GM21786 (cell line): ENCODE results near the gene HEPN1.
"Not testable (repeated sequence)": the region's sequence is repeated elsewhere in the genome, so short reads cannot be mapped to it uniquely, and the experiment has no call there.

Source experiments
- ATAC-seq: cut with Tn5 transposase; IDR thresholded peaks from one replicate; pipeline ENCODE4 v1.9.1; 2021; ENCODE audit not compliant: unreplicated experiment

HEPN1 gene

GRCh38 chr11:124938970-124939369 lies 19.9 kb downstream of the HEPN1 start:
- no peak for ATAC-seq

- no peak for ATAC-seq
These were observed 22.7 kb downstream of the HEPN1 start for GRCh38 chr11:124941703-124942102.

- no peak for ATAC-seq
These were observed 23.6 kb downstream of the HEPN1 start for GRCh38 chr11:124942466-124943253.

GRCh38 chr11:124943254-124943616 lies 24.2 kb downstream of the HEPN1 start:
- ATAC-seq = no peak

GRCh38 chr11:124943741-124944140 lies 24.7 kb downstream of the HEPN1 start:
- ATAC-seq = no peak

GRCh38 chr11:124944565-124944964 lies 25.5 kb downstream of the HEPN1 start:
- ATAC-seq = no peak

- ATAC-seq = no peak
These were observed 26.8 kb downstream of the HEPN1 start for GRCh38 chr11:124945826-124946225.

- no peak for ATAC-seq
These were observed 27.7 kb downstream of the HEPN1 start for GRCh38 chr11:124946735-124947141.

- ATAC-seq = no peak
These were observed 31.7 kb downstream of the HEPN1 start for GRCh38 chr11:124950601-124951330.

GRCh38 chr11:124951341-124951740 lies 32.3 kb downstream of the HEPN1 start:
- no peak for ATAC-seq

GRCh38 chr11:124953753-124954589 lies 34.9 kb downstream of the HEPN1 start, which contains the start of gene CCDC15:
Gene CCDC15, plus strand, starts transcription at chr11:124954202. Its CDS starts 531 bp downstream, at chr11:124954733.
- peak; percentile 100 for ATAC-seq

- no peak for ATAC-seq
These were observed 35.5 kb downstream of the HEPN1 start for GRCh38 chr11:124954590-124954955.

- no peak for ATAC-seq
These were observed 36.0 kb downstream of the HEPN1 start for GRCh38 chr11:124955035-124955434.

GRCh38 chr11:124961972-124962609 lies 43.0 kb downstream of the HEPN1 start:
- peak; percentile 90 for ATAC-seq

GRCh38 chr11:124968197-124968596 lies 49.1 kb downstream of the HEPN1 start:
- ATAC-seq = not testable (repeated sequence)
